Renal pelvis (tissue), 4 donors: Measurements from ENCODE around the gene SPI1. TPM values are rescaled to one million over a fixed set of nuclear protein-coding genes. Genes with fewer than 3 reads are reported as not detected.

Experiments
- DNase-seq: peaks from one replicate; pipeline ENCODE4 v3.0.0-alpha.2; 2013
- polyA plus RNA-seq, 3 donors: library from polyadenylated mRNA; unstranded; fragments of 120-200 nt; gene quantifications; one replicate each; pipeline ENCODE4 v1.2.1, GENCODE V29; 2013; ENCODE audit not compliant: insufficient read length in 3 of 3

Gene SPI1
- polyA plus RNA-seq, 3 donors: 3.7 to 5.7 (median 4.6) TPM

DNA sequence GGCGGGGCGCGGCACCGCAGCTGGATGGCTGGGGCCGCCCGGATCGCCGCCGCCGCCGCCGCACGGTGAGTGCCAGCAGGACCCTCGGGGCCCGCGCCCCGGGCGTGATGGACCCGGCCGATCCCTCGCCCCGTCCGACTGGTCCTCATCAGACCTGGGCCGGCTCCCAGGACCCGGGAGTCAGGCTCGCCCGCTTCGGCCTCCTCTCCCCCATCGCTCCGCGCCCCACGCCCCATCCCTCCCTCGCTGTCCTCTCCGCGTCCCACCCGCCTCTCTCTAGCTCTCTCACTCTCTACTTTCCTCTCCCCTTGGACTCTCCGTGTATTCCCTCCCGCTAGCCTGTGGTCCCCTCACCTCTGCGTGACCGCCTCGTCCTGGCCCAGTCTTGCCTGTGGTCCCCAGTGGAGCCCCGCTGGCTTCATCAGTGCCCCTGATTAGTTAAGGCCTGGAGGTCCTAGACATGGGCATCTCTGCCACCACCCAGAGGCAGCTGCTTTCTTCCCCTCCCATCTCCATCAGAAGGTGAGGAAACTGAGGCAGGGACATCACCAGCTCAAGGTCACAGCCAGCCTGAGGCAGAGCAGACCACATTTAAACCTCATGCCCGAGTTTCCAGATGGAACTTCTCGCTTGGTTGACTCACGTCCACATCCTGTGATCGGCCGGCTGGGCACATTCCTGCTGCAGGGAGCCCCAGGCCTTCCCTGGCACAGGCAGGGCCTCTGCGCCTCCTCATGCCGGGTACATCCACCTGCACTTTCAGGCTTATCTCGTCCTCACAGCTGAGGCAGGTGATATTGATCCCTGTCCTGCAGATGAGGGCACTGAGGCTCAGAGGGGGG, 30.5 kb upstream of the SPI1 start:
- peak; percentile 77 for DNase-seq

DNA sequence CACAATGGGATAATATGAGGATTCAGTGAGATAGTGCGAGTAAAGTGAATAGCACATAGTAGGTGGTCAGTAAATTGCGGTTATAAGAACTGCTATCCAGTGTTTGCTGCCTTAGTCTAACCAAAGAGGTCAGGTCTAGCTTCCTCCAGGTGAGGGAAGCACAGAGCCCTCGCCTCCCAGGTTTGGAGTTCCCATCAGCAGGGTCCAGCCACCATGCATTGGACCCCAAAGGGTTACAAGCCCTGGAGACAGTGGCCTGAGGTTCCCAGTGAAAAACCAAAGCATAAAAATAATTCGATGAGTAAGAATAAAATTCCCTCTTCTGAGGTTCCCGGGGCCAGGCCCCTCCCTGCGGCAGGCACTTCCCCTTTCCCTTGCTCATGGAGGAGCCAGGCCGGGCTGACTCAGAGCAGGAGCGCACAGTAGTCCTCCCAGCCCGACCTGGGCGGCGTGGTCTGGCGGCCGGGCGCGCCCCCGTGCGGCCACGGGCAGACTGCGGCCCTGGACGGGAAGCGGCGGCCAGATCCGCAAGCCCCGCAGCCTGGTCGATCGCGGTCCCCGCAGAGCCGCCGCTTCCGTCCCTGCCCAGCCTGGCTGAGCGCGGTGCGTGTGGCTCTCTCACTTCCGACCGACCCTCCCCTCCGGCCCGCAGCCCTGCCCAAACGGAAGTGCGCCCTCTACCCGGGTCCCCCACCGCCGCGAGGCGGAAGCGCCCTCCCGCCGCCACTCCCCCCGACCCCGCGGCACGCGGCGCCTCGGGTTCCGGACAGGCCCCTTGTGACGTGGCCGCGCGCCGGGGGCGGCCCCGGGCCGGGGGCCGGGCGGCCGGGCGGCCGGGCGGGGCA, 29.6 kb upstream of the SPI1 start, which contains the start of gene SLC39A13:
SLC39A13 (plus strand) TSS at position 845 of the 845 bp plus-strand sequence. CDS start 1,505 bp downstream, outside the sequence.
- DNase-seq: peak; percentile 94

DNA sequence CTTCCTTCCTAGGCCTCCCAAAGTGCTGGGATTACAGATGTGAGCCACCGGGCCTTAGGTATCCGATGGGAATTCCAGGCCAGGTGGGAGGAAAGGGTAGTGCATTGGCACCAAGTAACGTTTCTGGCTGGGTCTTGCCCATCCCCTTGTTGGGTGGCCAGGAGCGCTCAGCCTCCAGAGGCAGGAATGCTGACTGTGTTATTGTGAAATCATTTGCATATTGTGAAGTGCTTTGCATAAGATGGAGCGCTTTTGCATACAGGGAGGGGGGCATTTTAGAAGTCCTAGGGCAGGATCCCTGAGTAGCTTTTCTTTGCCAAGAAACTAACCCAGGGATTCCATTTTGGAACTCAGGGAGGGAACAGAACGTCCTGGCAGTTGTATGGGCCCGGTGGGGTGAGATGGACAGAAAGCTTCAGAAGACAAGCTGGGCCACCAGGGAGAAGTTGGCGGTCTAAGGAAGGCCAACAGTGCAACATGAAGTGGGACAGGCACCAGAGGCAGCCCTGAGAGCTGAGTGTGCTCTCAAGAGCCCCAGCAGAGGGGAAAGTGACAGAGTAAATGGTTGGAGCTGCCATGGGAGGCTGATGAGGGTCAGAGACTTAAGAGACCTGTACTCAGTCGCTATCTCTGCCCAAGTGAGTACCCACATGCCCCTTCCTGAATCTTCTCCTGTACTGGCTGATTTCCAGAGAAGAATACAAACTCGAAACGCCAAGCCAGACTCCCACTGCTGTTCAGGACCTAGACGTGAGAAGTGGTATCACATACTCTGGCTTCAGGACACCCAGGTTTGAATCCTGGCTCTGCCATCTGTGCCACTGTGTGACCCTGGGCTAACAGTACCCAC, 28.8 kb upstream of the SPI1 start:
- DNase-seq: no peak

DNA sequence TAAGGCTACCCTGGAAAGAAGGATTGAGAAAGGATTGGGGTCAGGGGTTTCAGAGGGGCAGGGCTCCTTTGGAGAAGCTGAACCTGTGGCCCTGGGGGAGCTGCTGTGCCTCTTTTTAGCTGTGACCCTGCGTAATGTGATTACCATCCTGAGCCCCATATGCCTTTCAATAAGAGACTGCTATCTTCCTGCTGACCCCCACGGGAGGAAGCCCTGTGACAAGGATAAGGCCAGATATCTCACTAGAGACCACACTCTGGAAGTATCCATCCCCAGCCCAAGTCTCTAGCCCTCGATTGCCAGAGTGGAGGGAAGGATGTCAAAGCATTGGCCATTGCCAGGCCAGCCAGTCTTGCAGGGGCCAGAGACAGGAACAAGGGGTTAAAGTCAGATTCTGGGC, 25.2 kb upstream of the SPI1 start:
- no peak for DNase-seq

DNA sequence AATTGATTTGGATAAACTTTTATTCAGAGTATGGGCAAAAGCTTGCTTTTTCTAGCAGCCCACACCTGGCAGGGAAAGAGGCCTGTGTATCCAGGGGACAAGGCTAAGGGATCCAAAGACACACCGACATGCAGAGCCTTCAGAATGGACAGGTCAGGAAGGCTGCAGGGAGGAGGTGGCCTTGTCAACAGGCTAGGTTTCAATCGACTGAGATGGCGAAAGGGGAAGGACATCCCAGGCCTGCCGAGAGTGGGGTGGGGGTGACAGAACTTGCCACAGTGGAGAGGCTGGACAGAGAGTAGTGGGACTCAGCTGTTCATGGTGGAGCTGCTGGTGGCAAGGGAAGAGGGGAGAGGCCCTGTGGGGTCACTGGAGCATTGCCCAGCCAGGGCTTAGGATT, 24.8 kb upstream of the SPI1 start:
- no peak for DNase-seq

DNA sequence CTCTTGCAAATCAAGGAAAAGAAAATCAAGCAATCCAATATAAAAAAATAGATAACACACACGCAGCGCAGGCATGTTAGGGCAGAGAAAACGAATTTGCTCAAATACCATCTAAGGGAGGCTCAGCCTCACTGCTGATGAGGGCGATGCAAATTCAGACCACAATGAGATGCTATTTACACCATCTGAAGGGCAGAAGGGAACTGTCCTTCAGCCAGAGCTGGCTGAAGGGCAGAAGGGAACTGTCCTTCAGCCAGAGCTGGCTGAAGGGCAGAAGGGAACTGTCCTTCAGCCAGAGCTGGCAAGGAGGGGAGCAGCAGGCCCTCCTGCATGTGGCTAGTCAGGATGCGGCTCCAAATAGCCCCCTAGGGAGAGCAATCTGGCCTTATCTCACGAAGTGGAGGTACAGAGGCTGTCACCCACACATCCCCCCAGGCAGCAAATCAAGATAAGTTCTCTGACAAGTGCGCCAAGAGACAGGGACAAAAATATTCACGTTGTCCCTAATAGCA, 22.5 kb upstream of the SPI1 start:
- no peak for DNase-seq

DNA sequence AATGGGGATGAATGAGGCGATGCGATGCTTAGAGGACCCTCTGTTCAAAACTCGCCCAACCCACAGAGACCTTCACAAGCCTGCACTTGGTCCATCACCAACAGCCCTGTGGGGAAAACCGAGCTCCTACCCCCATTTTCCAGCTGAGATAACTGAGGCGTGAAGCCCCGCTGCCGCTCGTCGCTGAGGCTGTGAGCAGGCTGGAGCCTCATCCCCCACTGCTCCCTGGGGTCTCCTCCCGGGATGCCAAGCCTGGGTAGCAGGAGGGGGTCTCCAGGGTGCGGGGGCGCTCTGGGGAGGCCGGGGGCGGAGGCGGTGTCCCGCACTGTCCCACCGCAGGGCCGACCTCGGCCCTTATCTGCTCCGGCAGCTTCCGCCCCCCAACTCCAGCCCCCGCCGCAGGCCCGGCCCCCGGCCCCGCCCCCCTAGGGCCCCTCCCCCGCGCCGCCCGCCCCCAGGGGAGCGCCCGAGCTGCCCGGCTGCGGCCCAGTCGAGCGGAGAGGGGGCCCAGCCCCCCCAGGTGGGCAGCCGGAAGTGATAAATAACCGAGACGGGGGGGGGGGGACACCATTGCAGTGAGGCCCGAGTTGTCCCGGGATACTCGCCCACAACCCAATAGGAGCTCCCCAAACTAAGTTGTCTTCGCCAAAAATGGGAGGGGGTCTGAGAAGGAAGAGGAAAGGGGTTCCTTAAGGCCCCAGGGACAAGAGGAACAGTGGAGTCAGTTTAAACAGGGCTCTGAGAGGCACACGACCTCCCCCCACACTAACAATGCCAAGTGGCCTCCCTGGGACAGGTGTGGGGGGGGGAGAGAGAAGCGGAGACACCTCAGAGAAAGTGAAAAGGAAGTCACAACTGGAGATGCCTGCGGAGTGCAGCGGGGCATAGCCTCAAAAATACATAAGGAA, 21.8 kb upstream of the SPI1 start:
- no peak for DNase-seq

DNA sequence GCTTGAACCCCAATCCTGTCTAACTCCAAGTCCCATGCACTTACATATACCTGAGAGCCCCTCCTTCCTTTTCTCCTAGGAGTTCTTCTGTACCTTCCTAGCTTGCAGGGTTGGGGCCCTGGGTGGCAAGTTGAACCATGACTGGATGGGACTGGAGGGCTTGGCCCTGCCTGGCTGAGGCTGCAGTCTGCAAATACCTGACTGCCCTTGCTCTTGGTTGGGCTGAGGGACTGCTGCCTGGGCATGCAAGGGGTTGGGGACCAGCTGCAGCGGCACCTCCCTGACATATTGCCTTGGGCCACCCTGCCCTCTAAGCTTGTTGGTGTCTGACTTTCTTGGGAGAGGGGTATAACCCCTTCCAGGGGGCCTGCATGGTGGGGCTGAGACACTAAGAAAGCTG, 20.2 kb upstream of the SPI1 start:
- no peak for DNase-seq

DNA sequence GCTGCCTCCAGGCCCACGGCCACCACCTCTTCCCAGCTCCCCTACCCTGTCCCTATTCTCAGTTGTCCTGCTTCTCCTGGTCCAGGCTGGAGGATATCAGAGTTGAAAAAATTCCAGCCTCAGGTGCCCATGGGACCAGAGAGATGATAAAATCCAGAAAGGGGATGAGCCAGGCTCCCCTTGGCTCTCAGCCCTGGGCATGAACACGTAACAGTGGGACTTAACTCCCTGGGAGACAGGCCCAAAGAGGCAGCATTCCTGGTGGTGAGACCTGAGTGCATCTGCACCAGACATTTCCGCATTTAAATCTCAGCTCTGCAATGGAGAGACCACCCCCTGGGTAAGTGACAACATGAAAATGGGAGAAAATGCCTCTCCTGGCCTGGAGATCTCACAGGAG, 19.7 kb upstream of the SPI1 start:
- DNase-seq: no peak

DNA sequence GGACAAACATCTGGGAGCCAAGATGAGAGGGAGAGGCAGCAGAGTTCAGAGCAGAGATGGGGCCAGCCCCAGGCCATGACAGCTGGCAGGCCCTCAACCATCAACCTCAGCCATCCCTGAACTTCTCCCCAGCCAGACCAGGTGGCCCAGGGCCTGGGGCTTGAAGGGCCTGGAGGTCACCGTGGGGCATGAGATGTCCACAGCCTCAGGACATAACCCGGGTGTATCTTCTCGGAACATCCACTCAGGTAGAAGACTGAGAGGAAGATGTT, 17.6 kb upstream of the SPI1 start:
- DNase-seq: no peak

DNA sequence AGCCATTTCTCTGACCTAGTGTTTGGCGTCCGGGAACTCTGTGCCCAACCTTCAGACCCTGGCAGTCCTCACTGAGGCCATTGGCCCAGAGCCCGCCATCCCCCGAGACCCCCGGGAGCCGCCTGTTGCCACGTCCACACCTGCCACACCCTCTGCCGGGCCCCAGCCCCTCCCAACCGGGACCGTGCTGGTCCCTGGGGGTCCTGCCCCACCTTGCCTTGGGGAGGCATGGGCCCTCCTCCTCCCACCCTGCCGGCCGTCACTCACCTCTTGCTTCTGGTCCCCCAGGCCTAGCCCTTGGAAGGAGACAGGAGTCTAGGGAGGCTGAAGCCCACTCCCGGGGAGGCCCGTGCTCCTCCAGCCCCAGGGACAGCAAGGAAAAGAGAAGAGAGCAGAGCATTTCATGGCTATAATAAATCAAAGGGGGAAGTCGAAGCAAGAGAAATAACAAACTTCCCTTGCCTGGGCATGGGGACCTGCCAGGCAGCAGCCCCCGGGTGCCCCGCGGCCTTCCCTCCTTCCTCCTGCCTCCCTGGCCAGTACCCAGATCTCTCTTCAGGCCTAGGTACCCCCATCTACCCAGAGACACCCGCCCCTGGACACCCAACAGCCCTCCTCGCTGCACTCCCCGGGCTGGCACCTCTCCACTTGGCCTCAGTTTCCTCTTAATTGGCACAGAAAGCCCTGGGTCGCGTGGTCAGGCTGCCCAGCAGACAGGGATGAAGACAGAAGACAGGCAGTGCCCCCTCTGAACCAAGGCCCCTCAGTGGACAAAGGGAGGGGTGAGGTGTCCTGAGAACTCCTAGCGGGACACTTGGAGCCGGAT, 17.1 kb upstream of the SPI1 start:
- no peak for DNase-seq

DNA sequence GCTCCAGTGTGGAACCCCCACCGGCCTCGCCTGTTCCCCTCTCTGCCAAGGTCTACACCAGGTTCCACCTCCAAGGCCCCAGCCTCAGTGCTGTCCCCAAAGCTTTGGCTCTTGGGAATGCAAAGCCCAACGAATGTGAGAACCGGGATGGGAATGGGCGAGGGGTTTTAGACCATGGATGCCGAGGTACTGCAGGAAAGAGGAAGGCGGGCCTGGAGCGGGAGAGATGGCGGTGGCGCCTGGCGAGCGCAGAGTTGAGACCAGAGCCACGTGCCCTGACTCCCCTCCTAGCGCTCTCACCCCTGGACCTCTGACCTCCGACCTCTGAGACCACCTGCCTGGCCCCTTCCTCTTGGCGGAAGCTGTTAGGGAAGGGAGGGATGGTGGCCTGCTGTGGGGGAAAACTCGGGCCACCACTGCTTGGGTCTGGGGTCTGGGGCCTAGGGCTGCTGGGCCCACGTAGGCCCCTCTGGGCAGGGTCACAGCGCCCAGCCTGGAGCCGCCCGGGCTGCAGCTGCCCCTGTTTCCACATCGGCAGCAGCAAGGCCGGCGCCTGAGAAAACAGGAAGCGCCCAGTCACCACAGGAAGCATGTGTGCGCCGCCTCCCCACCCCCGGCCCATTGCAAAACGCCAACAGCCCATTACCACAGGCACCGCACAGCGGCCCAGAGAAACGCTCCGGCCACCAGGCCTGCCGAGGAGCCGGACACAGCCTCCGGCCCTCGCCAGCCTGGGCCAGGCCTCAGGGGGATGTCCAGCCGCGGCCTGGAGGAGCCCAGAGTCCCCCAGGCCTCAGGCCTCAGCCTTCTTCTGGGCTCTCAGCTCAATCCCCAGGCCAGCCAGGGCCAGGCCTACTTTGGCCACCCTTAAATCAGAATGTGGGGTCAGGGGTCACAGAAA, 16.2 kb upstream of the SPI1 start:
- no peak for DNase-seq

DNA sequence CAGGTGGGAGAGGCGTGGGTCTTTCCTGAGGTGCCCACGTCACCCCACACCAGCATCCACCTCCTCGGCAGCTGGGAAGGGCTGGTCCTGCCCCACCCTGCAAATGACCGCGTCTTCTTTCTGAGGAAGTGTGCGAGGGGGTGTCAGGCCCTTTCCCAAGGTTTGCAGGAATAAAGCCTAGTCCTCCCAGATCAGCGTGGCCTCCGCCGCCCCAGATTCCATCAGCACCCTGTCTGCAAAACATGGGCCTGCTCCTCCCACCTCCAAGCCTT, 15.6 kb upstream of the SPI1 start:
- no peak for DNase-seq

DNA sequence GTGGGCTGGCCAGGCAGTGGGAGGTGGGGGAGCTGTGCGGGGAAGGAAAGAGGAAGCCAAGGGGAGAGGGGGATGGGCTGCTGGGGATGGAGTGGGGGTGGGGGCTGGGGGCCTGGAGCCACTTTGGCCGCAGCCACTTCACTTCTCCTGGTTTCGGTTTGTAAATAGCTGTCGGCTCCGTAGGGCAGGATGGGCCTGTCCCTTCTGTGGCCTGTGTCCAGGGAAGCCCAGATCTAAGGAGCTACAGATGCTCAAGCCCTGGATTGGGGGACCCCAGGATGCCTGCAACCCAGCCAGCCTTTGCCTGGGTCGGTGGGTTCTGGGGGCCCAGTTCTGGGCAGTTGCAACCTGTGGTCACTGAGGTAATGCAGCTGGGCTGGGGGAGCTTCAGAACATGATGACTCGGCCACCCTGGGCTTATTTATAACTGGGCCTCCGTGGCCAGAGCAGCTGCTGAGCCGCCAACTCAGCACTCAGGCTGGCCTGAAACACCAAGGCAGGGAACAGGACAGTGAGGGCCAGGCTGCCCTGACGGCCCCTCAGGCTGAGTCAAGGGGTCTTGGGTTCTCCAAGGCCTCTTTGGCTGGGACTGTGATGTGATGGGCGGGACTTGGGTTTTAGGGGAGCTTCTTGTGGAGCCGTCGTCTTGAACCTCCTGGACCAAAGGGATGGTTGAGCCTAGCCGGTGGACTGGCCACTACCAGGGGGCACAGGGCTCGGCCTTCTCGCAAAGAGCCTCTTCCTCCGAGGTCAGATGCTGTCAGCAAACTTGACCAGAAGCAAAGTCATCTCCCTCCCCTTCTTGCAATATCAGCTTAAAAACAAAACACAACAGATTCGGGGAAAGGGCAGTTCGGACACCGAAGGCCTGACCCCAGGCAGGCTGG, 15.1 kb upstream of the SPI1 start:
- no peak for DNase-seq

DNA sequence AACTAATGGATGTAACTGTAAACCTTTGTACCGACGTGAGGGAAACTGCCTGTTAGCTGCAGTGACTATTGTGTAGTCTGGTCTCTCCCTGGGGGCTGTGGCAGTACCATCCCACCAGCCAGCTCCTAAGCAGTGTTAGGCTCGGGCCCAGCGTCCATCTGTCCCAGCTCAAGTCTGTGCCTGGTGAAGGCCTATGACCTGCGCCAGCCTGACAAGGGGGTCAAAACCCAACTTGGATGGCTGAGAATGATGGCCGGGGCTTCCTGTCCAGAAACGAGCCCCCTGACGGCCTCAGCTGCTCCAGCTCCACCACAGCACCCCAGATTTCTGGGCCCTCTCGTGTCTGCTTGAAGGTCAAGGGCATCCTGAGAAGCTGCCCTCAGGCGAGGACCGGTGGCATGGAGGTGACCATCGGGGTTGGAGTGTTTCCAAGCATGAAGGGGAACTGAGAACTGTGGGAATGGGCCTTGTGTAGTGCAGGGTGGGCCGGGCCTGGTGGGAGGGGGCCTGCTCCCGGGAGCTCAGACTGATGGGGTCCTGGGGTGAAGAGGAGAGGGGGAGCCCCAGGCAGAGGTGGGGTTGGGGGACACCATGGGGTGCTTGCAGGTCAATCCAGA, 14.3 kb upstream of the SPI1 start:
- DNase-seq: no peak

DNA sequence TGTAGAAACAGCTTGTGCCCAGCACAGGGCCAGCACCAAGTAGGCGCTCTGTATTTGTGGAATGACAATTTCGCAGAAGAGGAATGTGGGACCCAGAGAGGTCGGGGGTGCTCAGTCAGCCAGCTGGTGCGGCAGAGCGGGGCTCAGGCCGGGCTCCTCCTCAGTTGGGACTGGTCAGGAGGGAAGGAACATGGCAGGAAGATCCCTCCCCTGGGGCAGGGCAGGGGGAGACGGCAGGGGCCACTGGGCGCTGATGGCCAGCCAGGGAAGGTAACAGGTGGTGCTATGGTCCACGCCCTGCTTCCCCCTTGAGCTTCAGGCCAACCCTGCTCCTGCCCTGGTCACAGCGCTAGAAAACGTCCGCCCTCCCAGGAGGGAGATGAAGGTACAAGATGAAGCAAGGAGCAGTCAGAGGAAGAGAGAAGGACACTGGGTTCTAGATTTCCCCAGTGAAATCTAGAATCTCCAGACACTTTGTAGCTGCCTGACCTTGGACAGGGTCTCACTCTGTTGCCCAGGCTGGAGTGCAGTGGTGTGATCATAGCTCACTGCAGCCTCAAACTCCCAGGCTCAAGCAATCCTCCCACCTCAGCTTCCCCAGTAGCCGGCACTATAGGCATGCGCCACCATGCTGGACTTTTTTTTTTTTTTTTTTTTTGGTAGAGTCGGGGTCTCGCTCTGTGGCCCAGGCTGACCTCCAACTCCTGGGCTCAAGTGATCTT, 13.5 kb upstream of the SPI1 start:
- no peak for DNase-seq

DNA sequence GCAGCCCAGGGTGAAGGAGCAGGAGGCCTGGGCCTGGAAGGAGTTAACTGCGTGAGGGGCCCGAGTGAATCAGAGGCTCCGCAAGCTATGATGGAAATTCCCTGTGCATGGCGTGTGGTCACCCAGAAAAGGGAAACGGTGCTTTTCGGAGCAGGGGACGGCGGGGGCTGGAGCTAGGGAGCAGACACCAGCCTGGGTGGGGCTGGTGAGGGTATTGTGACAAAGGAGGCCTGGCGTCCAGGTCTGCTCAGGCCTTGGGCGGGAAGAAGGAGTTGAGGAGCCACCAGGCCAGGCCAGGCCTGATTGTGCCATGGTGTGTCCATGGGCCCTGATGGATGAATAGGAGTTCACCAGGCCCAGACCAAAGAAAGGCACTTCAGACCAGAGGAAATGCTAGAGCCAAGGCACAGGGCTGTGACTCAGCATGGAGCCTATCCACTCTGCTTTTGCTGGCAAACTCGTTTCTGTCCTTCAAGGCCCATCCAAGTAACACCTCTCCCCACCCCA, 12.8 kb upstream of the SPI1 start:
- DNase-seq: no peak
